HG03097 (cell line): ENCODE results near the gene FNIP1.
"Not testable (repeated sequence)": the region's sequence is repeated elsewhere in the genome, so short reads cannot be mapped to it uniquely, and the experiment has no call there.

Source experiments
- ATAC-seq: cut with Tn5 transposase; IDR thresholded peaks from one replicate; pipeline ENCODE4 v1.9.1; 2021; ENCODE audit not compliant: unreplicated experiment, low FRiP score

The FNIP1 gene

DNA sequence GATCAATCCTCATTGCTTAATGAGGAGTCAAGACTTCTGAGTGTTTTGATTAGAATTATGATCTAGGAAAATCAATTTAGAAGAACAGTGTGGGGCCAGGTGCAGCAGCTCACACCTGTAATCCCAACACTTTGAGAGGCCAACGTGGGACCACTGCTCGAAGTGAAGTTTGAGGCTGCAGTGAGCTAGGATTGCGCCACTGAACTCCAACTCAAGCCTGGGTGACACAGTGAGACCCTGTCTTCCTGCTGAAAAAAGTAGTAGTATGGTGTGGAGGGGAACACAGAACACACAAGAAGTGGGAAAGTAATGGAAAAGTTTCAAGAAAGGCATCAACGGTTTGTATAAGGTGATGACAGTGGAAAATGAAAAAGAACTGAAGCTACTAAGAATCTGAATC is 9.1 kb downstream of the FNIP1 start:
- ATAC-seq = no peak

DNA sequence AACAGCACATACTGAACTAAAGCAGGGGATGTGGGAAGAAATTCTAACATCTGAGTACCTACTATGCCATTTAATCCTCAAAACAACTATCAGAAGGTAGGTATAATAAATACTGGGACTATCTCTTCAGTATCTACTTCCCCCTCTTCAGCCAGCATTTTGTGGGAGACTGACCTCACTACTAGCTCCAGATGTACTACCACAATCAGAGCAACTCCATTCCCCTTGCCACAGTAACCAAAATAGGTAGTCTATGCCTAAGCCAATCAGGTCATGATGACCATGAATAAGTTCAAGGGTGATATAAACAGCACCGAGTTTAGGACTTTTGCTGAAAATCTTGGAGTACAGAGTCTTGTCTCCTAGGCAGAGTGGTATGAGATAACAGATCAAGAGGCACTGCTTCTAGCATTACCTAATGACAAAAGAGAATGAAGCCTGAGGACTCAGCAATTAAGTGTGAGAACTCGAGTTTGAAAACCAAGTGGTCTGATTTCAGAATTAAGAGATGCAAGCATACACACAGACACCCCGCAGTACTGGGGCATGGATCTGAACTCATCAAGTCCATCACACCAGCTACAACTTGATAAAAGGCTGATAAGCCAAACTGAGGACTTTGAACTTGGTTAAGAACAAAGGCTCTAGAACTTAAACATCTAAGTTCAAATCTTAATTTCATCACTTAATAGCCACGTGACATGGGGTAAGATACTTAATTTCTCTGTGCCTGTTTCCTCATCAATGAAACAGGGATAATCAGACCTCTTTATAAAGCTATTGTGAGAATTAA is 9.7 kb downstream of the FNIP1 start:
- no peak for ATAC-seq

DNA sequence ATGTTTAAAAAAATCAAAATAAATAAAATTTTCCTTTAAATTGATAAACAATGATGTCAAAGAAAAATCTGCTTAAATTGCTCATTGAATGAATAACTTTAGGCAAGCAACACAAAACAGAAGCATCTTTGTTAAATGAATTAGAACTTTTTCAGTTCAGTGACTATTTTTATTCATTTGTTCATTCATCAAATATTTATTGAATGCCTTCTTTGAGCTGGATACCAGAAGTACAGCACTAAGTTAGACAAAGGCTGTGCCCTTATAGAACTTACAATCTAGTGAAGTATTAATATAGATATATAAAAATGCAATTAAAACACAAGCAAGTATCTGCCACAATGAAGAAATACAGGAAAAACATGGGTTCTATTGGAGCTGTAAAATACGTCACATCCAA is 10.8 kb downstream of the FNIP1 start:
- ATAC-seq = no peak

DNA sequence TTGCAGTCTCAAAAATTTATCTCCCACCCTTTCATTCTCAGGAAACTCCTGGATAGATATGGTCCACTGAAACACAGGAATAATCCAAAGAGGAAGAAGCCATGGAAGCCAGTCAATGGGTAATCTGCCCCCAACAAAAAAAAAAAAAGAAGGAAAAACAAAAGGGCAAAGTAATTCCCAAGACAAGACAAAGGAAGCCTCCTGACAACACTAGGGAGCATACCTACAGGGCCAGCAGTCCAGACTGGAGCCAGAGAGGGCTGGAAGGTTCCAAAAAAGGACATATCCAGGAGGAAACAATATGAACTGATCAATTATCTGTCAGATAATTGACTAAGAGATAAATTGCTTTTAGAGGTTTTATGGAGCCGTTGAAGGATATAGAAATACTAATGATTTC is 12.9 kb downstream of the FNIP1 start:
- ATAC-seq = no peak

DNA sequence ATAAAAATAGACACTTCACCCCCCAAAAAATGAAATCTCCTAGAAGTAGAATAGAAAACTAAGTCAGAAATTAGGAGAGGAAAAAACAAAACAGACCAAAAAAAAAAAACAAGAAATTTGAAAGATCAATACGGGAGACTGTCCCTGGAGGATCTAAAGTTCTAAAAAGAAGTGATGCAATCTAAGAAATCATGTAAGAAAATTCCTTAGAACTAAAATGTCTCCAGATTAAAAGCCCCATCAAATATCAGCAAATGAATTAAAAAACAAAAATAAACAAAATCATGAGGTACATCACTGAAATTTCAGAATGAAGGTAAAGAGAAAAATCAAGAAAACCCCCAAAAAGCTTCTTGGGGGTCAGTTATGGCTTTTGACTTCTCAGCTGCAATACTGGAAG is 13.5 kb downstream of the FNIP1 start:
- no peak for ATAC-seq

DNA sequence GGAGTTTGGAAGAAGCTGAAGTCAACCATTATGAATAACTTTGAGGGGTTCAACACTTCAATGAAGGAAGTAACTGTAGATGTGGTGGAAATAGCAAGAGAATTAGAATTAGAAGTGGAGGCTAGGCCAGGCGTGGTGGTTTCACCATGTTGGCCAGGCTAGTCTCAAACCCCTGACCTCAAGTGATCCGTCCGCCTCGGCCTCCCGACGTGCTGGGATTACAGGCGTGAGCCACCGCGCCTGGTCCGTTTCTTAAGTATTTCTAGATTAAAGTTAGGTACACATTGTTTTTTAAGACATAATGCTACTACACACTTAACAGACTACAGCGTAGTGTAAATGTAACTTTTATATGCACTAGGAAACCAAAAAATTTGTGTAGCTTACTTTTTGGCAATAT is 14.1 kb downstream of the FNIP1 start:
- no peak for ATAC-seq

DNA sequence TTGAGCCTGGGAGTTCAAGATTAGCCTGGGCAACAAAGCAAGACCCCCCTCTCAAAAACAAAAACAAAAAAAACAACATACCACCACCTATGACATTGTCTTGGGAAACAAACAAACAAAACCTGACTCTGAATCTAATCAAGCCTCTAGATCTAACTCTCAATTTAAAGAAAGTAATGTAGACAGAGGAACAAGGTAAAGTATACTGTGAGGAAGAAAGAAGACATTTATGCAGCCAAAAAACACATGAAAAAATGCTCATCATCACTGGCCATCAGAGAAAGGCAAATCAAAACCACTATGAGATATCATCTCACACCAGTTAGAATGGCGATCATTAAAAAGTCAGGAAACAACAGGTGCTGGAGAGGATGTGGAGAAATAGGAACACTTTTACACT is 18.7 kb downstream of the FNIP1 start:
- ATAC-seq = not testable (repeated sequence)

DNA sequence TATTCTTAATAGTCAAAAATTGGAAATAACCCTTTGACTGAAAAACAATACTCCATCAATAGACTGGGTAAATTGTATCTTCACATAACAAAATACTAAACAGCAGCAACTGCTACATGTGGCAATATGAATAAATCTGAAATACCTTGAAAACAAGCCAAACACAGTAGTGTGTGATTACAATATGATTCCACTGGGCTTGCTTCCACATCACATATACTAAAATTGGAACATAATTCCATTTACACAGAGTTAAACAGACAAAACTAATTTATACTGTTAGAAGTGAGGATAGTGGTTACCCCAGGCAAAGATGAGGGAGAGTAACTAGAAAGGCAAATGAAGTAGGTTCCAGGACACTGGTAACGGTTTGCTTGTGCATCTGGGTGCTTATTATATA is 20.4 kb downstream of the FNIP1 start:
- no peak for ATAC-seq

DNA sequence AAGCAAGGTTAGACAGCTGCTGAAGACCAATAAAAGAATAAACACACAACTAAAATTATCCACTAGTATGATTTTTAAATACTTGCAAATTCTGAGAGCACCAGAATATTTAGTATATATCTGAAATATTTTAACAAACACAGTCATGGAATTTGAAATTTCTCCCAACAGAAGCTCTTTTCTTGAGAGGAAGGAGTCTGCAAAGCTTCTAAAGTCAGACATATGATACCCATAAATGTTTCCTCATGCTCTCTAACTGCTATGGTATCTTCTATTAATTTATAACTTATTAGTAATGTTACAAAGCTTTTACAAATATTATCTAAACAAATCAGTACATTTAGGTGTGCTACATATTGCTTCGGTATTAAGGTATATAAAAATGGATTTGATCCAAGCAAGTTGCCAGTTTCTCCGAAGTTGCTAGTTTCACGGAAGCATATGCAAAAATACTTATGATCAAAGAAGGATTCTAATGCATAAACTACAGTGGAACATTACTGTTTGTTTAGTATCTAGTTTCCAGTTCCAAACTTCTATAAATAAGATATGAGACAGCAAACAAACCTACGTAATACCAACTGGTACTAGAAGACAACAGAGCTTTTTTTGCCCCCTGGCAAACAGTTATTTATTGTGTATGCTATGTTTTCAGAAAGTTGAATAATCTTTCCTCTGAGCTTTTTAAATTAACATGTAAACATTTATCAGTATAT is 22.0 kb downstream of the FNIP1 start:
- ATAC-seq = no peak

DNA sequence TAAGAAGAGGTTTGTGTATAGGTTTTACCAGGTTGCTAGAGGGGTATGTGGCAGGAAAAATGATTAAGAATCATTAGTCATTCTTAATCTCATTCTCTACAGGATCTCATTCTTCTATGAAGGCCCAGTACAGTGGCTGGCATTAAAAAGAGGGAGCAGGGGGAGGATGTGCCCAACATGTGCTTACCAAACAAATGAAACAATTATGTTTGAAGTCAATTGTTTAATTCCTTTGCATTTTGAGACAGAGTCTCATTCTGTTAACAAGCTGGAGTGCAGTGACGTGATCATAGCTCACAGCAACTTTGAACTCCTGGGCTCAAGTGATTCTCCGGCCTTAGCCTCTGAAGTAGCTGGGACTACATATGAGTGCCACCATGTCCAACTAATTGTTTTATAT is 23.0 kb downstream of the FNIP1 start:
- ATAC-seq = no peak

DNA sequence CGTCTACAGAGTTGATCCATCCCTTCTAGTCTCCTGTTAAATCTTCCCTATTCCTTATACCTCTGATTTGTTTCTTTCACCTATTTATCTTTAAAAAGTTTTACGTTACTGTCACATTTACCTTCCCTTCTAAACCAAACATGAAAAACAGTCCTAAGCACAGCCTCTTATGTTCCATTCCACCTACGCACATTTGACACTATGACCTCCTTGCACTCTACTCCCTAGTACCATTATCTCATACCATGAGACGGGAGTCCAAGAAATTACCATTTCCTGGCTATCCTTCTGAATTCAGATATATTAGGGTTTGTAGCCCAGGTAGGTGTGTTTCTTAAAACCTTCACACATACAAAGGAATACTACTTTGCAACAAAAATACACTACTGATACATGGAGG is 25.1 kb downstream of the FNIP1 start:
- no peak for ATAC-seq

DNA sequence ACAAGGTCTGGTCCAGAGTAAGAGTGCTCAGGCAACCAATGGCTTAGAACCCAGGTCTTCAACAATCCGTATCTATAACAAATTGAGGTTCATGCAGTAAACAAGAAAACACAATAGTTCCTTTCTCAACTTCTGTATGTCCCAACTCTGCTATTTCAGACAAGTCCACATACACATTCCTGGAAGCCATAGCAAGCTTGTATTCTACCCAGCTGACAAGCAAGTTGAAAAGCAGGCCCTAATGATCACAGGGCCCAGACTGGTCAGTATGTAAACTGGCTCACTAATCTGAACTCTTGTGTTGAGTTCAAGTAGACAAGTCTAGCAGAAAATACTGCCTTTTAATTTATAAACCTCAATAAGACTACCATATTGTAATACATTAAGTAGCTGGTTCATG is 26.9 kb downstream of the FNIP1 start:
- ATAC-seq = no peak

DNA sequence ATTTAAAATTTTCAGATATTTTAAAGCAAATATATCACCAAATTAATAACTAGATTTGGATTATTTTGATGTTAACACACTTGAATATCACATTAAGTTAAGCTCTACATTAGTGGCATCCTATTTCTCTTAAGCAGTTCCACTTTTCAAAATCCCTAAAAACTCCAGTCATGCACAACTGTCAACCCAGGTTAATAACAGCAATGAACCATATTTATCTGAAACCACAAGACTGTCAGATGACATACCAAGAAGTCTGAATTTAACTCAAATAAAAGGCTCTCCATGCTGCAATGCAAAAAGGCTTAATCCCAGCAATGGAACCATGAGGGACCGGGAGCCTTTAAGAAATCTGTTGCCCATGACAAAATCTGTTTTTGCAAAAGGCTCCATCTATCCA is 27.5 kb downstream of the FNIP1 start:
- ATAC-seq = no peak

DNA sequence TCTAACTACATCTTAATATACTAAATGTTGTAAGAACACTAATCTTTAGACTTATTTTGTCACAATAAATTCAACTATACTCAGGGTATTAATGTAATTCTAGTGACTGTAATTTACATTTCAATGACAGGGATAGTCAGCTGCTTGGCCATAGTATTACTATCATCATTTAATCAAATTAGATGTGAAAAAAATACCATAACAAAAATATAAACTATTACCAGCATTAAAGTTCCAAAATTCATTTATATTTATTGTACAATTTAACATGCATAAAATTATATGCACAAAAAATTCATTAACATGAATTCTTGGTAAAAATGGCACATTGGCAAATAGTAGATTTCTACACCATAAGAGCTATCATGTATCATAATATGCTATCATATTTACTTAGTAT is 28.9 kb downstream of the FNIP1 start:
- no peak for ATAC-seq

DNA sequence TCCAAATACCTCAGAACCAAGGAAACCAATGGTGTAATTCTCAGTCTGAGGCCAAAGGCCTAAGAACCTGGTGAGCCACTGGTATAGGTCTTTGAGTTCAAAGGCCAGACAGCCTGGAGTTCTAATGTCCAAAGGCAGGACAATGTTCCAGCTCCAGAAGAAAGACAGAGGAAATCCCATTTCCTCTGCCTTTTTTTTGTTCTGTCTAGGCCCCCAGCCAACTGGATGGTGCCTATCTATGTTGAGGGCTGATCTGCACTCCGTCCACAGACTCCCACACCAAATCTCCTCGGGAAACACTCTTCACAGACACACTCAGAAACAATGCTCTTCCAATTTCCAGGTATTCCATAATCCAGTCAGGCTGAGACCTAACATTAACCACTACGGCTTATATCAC is 30.1 kb downstream of the FNIP1 start:
- no peak for ATAC-seq

DNA sequence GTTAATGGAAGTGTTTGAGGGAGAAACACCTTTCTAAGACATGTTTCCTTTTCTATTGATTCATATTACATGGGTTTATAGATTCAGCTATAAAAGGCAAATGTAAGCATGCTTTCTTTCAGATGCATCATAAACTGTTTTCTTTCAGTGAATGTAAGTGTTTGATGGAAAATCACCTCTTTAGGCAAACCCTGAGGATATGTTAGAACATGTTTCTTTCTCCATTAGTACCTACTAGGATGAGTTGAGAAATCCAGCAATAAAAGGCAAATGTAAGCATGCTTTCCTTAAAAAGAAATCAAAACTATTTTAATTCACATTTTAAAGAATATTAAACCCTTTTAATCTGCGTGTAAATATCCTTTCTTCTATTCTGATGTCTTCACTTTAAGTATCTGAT is 31.6 kb downstream of the FNIP1 start:
- ATAC-seq = no peak

DNA sequence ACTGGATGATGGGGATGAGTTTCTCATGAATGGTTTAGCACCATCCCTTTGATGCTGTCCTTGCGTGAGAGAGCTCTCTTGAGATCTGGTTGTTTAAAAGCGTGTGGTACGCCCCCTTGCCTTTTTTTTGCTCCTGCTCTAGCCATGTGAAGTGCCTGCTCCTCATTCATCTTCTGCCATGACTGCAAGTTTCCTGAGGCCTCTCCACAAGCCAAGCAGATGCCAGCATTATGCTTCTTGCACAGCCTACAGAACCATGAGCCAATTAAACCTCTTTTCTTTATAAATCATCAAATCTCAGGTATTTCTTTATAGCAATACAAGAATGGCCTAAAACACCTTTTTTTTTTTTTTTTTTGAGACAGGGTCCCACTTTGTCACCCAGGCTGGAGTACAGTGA is 32.8 kb downstream of the FNIP1 start:
- no peak for ATAC-seq

DNA sequence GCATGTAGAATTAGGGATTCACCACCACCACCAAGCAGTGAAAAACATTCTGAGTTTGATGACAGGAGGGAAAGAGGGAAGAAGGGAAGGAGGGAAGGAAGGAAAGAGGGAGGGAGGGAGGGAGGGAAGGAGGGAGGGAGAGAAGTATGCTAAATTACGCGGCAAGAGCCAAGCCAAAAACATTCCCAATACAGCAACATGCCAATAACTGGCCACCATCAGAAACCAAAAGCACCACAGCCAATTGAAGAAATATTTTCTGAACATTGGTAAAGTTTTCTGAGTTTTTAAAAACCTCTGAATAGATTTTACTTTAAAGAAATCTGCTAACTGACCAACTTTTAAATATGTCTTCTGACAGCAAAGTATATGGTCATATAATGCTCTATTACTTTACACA is 36.0 kb downstream of the FNIP1 start:
- no peak for ATAC-seq

DNA sequence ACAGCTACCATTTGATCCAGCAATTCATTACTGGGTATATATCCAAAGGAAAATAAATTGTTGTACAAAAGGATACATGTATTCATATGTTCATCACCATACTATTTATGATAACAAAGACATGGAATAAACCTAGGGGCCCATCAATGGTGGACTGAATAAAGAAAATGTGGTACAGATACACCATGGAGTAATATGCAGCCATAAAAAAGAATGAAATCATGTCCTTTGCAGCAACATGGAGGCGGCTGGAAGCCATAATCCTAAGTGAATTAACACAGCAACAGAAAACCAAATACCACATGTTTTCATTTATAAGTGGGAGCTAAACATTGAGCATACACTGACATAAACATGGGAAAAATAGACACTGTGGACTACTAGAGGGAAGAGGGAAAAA is 37.1 kb downstream of the FNIP1 start:
- ATAC-seq = no peak

DNA sequence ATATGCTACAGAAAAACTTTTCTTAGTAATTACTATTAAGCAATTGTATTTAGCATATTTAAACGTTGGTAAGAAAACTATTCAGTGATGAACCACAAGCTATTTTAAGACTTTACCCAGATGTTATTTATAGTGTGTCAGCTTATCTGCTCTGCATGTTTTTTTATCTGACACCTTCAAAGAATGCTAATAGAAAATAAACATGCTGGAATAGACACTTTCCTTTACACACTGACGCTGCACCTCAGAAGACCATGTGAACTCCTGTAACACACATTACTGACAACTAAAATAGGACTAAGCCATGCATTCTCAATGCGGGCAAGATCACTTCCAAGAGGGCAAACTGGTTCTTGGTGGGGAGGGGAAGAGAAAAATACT is 38.3 kb downstream of the FNIP1 start:
- ATAC-seq = no peak

DNA sequence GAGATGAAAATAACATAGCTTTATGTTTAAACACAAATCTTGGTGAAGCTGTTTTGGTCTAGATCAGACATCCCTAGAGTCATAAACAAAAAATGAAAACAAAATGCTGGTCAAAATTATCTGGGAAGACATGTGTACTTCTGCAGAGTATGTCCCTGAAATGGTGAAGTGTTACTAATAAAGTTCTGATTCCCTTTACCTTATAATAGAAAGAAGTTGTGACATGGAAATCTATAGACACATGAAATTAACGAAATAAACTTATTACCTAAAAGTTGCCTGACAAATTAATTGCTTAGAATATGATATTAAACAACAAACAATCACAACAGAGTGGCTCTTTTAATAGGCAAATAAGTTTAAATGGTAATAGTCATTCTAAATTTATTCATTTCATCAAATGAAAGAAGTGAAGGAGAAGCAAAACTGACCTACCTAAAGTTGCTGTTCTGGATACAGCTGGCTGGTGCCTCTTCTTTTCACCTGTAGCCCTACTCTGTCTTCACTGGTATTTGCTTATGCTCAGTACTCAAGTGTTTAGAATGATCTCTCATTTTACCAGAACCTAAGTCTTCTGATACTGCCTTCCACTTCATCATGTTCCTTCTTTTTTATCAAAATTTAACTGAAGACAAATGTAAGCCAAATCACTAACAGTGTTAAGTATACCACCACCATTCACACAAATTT is 38.8 kb downstream of the FNIP1 start:
- ATAC-seq = no peak

DNA sequence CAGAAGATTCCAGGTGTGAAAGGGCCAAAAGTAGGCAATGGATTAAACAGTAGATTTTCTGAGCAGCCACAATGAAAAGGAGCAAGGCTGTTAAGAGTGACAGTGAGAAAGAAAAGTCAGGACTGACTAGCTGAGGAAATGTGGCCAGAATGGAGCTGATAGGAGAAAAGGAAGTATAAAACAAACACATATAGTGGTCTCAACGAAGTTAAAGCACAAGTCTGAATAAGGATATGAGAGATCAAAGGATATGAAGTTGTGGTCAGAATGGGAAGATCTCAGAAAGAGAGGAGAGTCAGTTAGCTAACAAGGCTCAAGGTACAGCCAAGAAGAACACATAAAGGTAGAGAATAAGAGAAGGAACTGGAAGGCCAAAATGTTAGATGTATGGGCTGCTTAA is 39.9 kb downstream of the FNIP1 start:
- no peak for ATAC-seq
